Neural cell (in vitro differentiated cells): ENCODE results near the gene KIF18B. TPM values are rescaled to one million over a fixed set of nuclear protein-coding genes. Genes with fewer than 3 reads are reported as not detected.

Source experiments
- H2AFZ ChIP-seq: fragments of 200-600, 300-800 bp; sonication (generic), shearing (Covaris generic); 2 replicates; pipeline ENCODE4 v1.6.0; 2014; ENCODE audit warnings: low read depth, mild to moderate bottlenecking, antibody characterized with exemption, low read length, moderate library complexity
- H3F3A ChIP-seq: fragments of 200-600 bp; shearing (Covaris generic); 2 replicates; pipeline ENCODE4 v1.6.1; 2016; ENCODE audit warnings: mild to moderate bottlenecking, moderate library complexity, mixed read lengths, antibody characterized with exemption, low read length; ENCODE audit not compliant: insufficient read depth, poor library complexity, severe bottlenecking
- H3K27ac ChIP-seq: fragments of 200-600, 300-800 bp; sonication (generic), shearing (Covaris generic); 2 replicates; pipeline ENCODE4 v1.5.1; 2014; ENCODE audit warnings: mild to moderate bottlenecking, low read length, moderate library complexity
- H3K27me3 ChIP-seq: fragments of 300-800, 200-600 bp; sonication (generic), shearing (Covaris generic); 2 replicates; pipeline ENCODE4 v1.6.0; 2014; ENCODE audit warnings: mild to moderate bottlenecking, low read depth, low read length, moderate library complexity; ENCODE audit not compliant: insufficient read depth
- H3K36me3 ChIP-seq: fragments of 300-800, 200-600 bp; sonication (generic), shearing (Covaris generic); 2 replicates; pipeline ENCODE4 v1.5.1; 2014; ENCODE audit warnings: mild to moderate bottlenecking, antibody characterized with exemption, low read length, moderate library complexity; ENCODE audit not compliant: insufficient read depth
- H3K4me2 ChIP-seq: fragments of 300-800, 200-600 bp; sonication (generic), shearing (Covaris generic); 2 replicates; pipeline ENCODE4 v1.6.0; 2014; ENCODE audit warnings: mild to moderate bottlenecking, low read length
- H3K4me3 ChIP-seq: fragments of 300-800, 200-600 bp; sonication (generic), shearing (Covaris generic); 2 replicates; pipeline ENCODE4 v1.5.1; 2014; ENCODE audit warnings: mild to moderate bottlenecking, low read length, moderate library complexity
- H3K79me2 ChIP-seq: fragments of 200-600 bp; shearing (Covaris generic); replicated peaks from 2 replicates; pipeline ENCODE4 v1.6.0; 2014; ENCODE audit warnings: mild to moderate bottlenecking, low read length, moderate library complexity; ENCODE audit not compliant: insufficient read depth
- H3K9ac ChIP-seq: fragments of 300-800, 200-600 bp; sonication (generic), shearing (Covaris generic); 2 replicates; pipeline ENCODE4 v1.6.1; 2016; ENCODE audit warnings: mild to moderate bottlenecking, low read length, mixed read lengths
- H3K9me2 ChIP-seq: fragments of 200-600 bp; shearing (Covaris generic); 2 replicates; pipeline ENCODE4 v1.6.1; 2016; ENCODE audit warnings: mild to moderate bottlenecking, low read length, mixed read lengths; ENCODE audit not compliant: insufficient read depth
- H3K9me3 ChIP-seq: fragments of 200-600, 300-800 bp; sonication (generic), shearing (Covaris generic); 2 replicates; pipeline ENCODE4 v1.6.1; 2016; ENCODE audit warnings: mild to moderate bottlenecking, mixed run types, low read length, moderate library complexity, mixed read lengths
- H4K20me1 ChIP-seq: fragments of 200-600 bp; shearing (Covaris generic); 2 replicates; pipeline ENCODE4 v1.6.1; 2016; ENCODE audit warnings: mild to moderate bottlenecking, mixed run types; ENCODE audit not compliant: insufficient read depth
- CTCF ChIP-seq: fragments of 450-650 bp; IDR thresholded peaks from 2 replicates; pipeline ENCODE4 v1.5.1; 2014; ENCODE audit warnings: antibody characterized with exemption, mild to moderate bottlenecking, moderate library complexity; ENCODE audit not compliant: poor library complexity, severe bottlenecking
- EP300 ChIP-seq: fragments of 450-650 bp; conservative IDR thresholded peaks from 2 replicates; pipeline ENCODE4 v1.6.1; 2014; ENCODE audit warnings: antibody characterized with exemption, mild to moderate bottlenecking, moderate library complexity; ENCODE audit not compliant: poor library complexity, severe bottlenecking
- EZH2 ChIP-seq: fragments of 200-600, 300-800 bp; shearing (Covaris generic), sonication (generic); IDR thresholded peaks from 2 replicates; pipeline ENCODE4 v1.6.1; 2014; ENCODE audit warnings: antibody characterized with exemption, low read length, borderline replicate concordance, mild to moderate bottlenecking; ENCODE audit not compliant: insufficient read depth, poor library complexity, severe bottlenecking
- MXI1 ChIP-seq: fragments of 450-650 bp; conservative IDR thresholded peaks from 2 replicates; pipeline ENCODE4 v1.6.1; 2014; ENCODE audit warnings: antibody characterized with exemption, mild to moderate bottlenecking; ENCODE audit not compliant: poor library complexity, severe bottlenecking
- POLR2AphosphoS5 ChIP-seq: IDR thresholded peaks from 2 replicates; pipeline ENCODE4 v1.6.1; 2012
- RAD21 ChIP-seq: fragments of 450-650 bp; conservative IDR thresholded peaks from 2 replicates; pipeline ENCODE4 v1.6.1; 2014; ENCODE audit warnings: antibody characterized with exemption, mild to moderate bottlenecking, moderate library complexity
- REST ChIP-seq: IDR thresholded peaks from 2 replicates; pipeline ENCODE4 v1.6.1; 2012; ENCODE audit warnings: borderline replicate concordance
- SMC3 ChIP-seq: fragments of 450-650 bp; conservative IDR thresholded peaks from 2 replicates; pipeline ENCODE4 v1.6.1; 2014; ENCODE audit warnings: antibody characterized with exemption, mild to moderate bottlenecking, moderate library complexity; ENCODE audit not compliant: poor library complexity
- TAF1 ChIP-seq: IDR thresholded peaks from 2 replicates; pipeline ENCODE4 v1.6.1; 2012; ENCODE audit warnings: low read depth
- polyA plus RNA-seq: library from polyadenylated mRNA; depleted of rRNA; stranded (reverse); fragments of >200 nt; gene quantifications from 2 replicates; pipeline ENCODE4 v1.2.3, GENCODE V29; 2014

The KIF18B gene
- polyA plus RNA-seq, 1 donor from 2014 or later: 0.10 TPM

GRCh38 chr17:44915321-44915726 lies 32.2 kb downstream of the KIF18B start, which contains the start of gene GFAP:
TSS of gene GFAP (minus strand) at chr17:44915500. CDS start at chr17:44915486, 14 bp downstream.
- Histone ChIP-seq H3F3A (no peaks in the 10 kb centered on the region), H3K4me3 (no peak within 1 kb of the TSS), H4K20me1 (no peaks in the 10 kb centered on the region), H3K9ac (no peak within 1 kb of the TSS), H2AFZ (no peak within 1 kb of the TSS), H3K79me2 (no peaks in the 10 kb centered on the region), H3K27ac (no peak within 1 kb of the TSS), H3K9me3 (no peaks in the 10 kb centered on the region), H3K27me3 (peaks cover 22% of the 10 kb centered on the region), H3K4me2 (no peak within 1 kb of the TSS), H3K9me2 (no peaks in the 10 kb centered on the region), H3K36me3 (no peaks in the 10 kb centered on the region)
- no peak for TF ChIP-seq REST
- no peak for TF ChIP-seq CTCF
- no peak for TF ChIP-seq SMC3
- no peak for TF ChIP-seq TAF1
- no peak for TF ChIP-seq RAD21
- TF ChIP-seq POLR2AphosphoS5: no peak
- TF ChIP-seq MXI1: no peak
- no peak for TF ChIP-seq EZH2
- TF ChIP-seq EP300: no peak

- H3K9me3 ChIP-seq: no peaks in the 10 kb centered on the region
- no peaks in the 10 kb centered on the region for H3K79me2 ChIP-seq
- no peaks in the 10 kb centered on the region for H4K20me1 ChIP-seq
- no peak overlapping the region for H3K4me3 ChIP-seq
- TF ChIP-seq REST: no peak
- TF ChIP-seq TAF1: no peak
- H3K36me3 ChIP-seq: no peaks in the 10 kb centered on the region
- no peaks in the 10 kb centered on the region for H3K9me2 ChIP-seq
- peaks cover 24% of the 10 kb centered on the region for H3K27me3 ChIP-seq
- no peak overlapping the region for H2AFZ ChIP-seq
- no peaks in the 10 kb centered on the region for H3F3A ChIP-seq
- H3K4me2 ChIP-seq: no peak overlapping the region
- no peak overlapping the region for H3K27ac ChIP-seq
- H3K9ac ChIP-seq: no peak overlapping the region
Measured at GRCh38 chr17:44914698-44915271, 32.8 kb downstream of the KIF18B start.
